OCI-LY1 (cell line): ENCODE results near the gene LMF1.

Experiments used
- H2AFZ ChIP-seq: fragments of 200-600 bp; sonication (generic), shearing (Covaris generic); 2 replicates; pipeline ENCODE4 v1.6.0; 2014; ENCODE audit warnings: antibody characterized with exemption, mild to moderate bottlenecking, low read length
- H3F3A ChIP-seq: fragments of 200-600 bp; sonication (generic), shearing (Covaris generic); 2 replicates; pipeline ENCODE4 v1.6.0; 2014; ENCODE audit warnings: mild to moderate bottlenecking, antibody characterized with exemption, low read length, moderate library complexity; ENCODE audit not compliant: insufficient read depth
- H3K27ac ChIP-seq: fragments of 200-600 bp; sonication (generic); 2 replicates; pipeline ENCODE4 v1.5.1; 2014; ENCODE audit warnings: low read length, mixed run types, mild to moderate bottlenecking, low read depth; ENCODE audit not compliant: poor library complexity, severe bottlenecking
- H3K27me3 ChIP-seq: fragments of 200-600 bp; sonication (generic); 2 replicates; pipeline ENCODE4 v1.6.0; 2014; ENCODE audit warnings: antibody characterized with exemption, mild to moderate bottlenecking, low read length, moderate library complexity; ENCODE audit not compliant: insufficient read depth
- H3K36me3 ChIP-seq: fragments of 200-600 bp; sonication (generic); 2 replicates; pipeline ENCODE4 v1.6.1; 2014; ENCODE audit warnings: mild to moderate bottlenecking, antibody characterized with exemption, low read length, moderate library complexity, mixed read lengths; ENCODE audit not compliant: insufficient read depth
- H3K4me1 ChIP-seq: fragments of 200-600 bp; sonication (generic); 2 replicates; pipeline ENCODE4 v1.5.1; 2014; ENCODE audit warnings: mild to moderate bottlenecking, low read length, moderate library complexity; ENCODE audit not compliant: insufficient read depth, severe bottlenecking
- H3K4me2 ChIP-seq: fragments of 200-600 bp; sonication (generic), shearing (Covaris generic); 2 replicates; pipeline ENCODE4 v1.6.1; 2014; ENCODE audit warnings: low read length
- H3K4me3 ChIP-seq: fragments of 200-600 bp; sonication (generic); 2 replicates; pipeline ENCODE4 v1.5.1; 2014; ENCODE audit warnings: low read length, low read depth, mild to moderate bottlenecking, mixed read lengths; ENCODE audit not compliant: poor library complexity, severe bottlenecking
- H3K79me2 ChIP-seq: fragments of 200-600 bp; shearing (Covaris generic); 2 replicates; pipeline ENCODE4 v1.6.1; 2016; ENCODE audit warnings: mixed run types, low read length, mixed read lengths; ENCODE audit not compliant: insufficient read depth
- H3K9ac ChIP-seq: fragments of 200-600 bp; sonication (generic), shearing (Covaris generic); 2 replicates; pipeline ENCODE4 v1.6.1; 2014; ENCODE audit warnings: mild to moderate bottlenecking, low read length, mixed read lengths
- H3K9me2 ChIP-seq: fragments of 200-600 bp; sonication (generic), shearing (Covaris generic); 2 replicates; pipeline ENCODE4 v1.6.1; 2014; ENCODE audit warnings: low read depth, mild to moderate bottlenecking, low read length, mixed read lengths
- H3K9me3 ChIP-seq: fragments of 200-600 bp; shearing (Covaris generic); 2 replicates; pipeline ENCODE4 v1.6.1; 2014; ENCODE audit warnings: low read length, mixed read lengths
- H4K20me1 ChIP-seq: fragments of 200-600 bp; sonication (generic), shearing (Covaris generic); 2 replicates; pipeline ENCODE4 v1.6.0; 2016; ENCODE audit warnings: mild to moderate bottlenecking, low read length; ENCODE audit not compliant: insufficient read depth
- EZH2 ChIP-seq: fragments of 200-600 bp; sonication (generic), shearing (Covaris generic); IDR thresholded peaks from 2 replicates; pipeline ENCODE4 v1.8.0; 2017; ENCODE audit warnings: borderline replicate concordance, mixed run types, mild to moderate bottlenecking, antibody characterized with exemption, low read length, moderate library complexity, mixed read lengths
- TF ChIP-seq, protein P1 (sequence below): fragments of 200-600 bp; sonication (generic), shearing (Covaris generic); IDR thresholded peaks from 2 replicates; pipeline ENCODE4 v1.5.1; 2017; ENCODE audit warnings: mild to moderate bottlenecking, antibody characterized with exemption, low read length, moderate library complexity, mixed read lengths

The LMF1 gene

GRCh38 chr16:999677-1000076 lies 28.9 kb upstream of the LMF1 start:
- H3F3A ChIP-seq = no peaks in the 10 kb centered on the region
- H3K27me3 ChIP-seq = peaks cover 5% of the 10 kb centered on the region
- H3K79me2 ChIP-seq = no peaks in the 10 kb centered on the region
- H3K9ac ChIP-seq = no peak overlapping the region
- H3K27ac ChIP-seq = no peak overlapping the region
- no peaks in the 10 kb centered on the region for H3K36me3 ChIP-seq
- H3K9me2 ChIP-seq = no peaks in the 10 kb centered on the region
- H3K4me3 ChIP-seq = no peak overlapping the region
- H2AFZ ChIP-seq = no peak overlapping the region
- TF ChIP-seq EZH2 = no peak
- TF ChIP-seq, protein P1, sequence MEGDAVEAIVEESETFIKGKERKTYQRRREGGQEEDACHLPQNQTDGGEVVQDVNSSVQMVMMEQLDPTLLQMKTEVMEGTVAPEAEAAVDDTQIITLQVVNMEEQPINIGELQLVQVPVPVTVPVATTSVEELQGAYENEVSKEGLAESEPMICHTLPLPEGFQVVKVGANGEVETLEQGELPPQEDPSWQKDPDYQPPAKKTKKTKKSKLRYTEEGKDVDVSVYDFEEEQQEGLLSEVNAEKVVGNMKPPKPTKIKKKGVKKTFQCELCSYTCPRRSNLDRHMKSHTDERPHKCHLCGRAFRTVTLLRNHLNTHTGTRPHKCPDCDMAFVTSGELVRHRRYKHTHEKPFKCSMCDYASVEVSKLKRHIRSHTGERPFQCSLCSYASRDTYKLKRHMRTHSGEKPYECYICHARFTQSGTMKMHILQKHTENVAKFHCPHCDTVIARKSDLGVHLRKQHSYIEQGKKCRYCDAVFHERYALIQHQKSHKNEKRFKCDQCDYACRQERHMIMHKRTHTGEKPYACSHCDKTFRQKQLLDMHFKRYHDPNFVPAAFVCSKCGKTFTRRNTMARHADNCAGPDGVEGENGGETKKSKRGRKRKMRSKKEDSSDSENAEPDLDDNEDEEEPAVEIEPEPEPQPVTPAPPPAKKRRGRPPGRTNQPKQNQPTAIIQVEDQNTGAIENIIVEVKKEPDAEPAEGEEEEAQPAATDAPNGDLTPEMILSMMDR = no peak
- H3K9me3 ChIP-seq = no peaks in the 10 kb centered on the region
- H3K4me1 ChIP-seq = no peaks in the 10 kb centered on the region
- H4K20me1 ChIP-seq = no peaks in the 10 kb centered on the region
- no peak overlapping the region for H3K4me2 ChIP-seq

DNA sequence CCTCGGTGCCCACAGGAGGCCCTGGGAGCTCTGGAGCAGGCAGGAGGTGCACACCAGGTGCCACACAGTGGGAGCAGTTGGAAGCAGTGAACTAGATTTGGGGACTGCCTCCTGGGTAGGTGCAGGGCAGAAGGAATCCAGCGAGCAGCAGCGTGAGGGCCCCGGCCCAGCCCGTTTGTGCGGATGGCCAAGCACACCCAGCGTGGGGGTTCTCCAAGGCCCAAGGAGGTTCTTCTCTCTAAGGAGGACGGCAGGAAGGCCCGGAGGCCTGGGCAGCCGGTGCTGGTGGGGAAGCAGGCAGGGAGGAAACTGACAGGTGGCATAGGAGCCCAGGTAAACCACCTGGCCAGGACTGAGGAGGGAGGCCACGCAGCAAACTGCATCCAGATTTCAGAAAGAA lies 27.8 kb upstream of the LMF1 start:
- Histone ChIP-seq H3K9me2 (no peaks in the 10 kb centered on the region), H3K27me3 (peaks cover 5% of the 10 kb centered on the region), H3K9ac (no peak overlapping the region), H3K4me3 (no peak overlapping the region), H3K4me1 (no peaks in the 10 kb centered on the region), H3K36me3 (no peaks in the 10 kb centered on the region), H3K9me3 (no peaks in the 10 kb centered on the region), H3K4me2 (no peak overlapping the region), H3F3A (no peaks in the 10 kb centered on the region), H4K20me1 (no peaks in the 10 kb centered on the region), H2AFZ (no peak overlapping the region), H3K27ac (no peak overlapping the region), H3K79me2 (no peaks in the 10 kb centered on the region)
- TF ChIP-seq EZH2 = no peak
- TF ChIP-seq, protein P1 = no peak

- H3K9me2 ChIP-seq = no peaks in the 10 kb centered on the region
- H3F3A ChIP-seq = no peaks in the 10 kb centered on the region
- no peak overlapping the region for H3K4me3 ChIP-seq
- H3K36me3 ChIP-seq = no peaks in the 10 kb centered on the region
- no peak overlapping the region for H2AFZ ChIP-seq
- H3K27me3 ChIP-seq = peaks cover 5% of the 10 kb centered on the region
- no peaks in the 10 kb centered on the region for H3K9me3 ChIP-seq
- H3K27ac ChIP-seq = no peak overlapping the region
- no peaks in the 10 kb centered on the region for H3K79me2 ChIP-seq
- no peak overlapping the region for H3K9ac ChIP-seq
- H3K4me1 ChIP-seq = no peaks in the 10 kb centered on the region
- no peak overlapping the region for H3K4me2 ChIP-seq
- TF ChIP-seq, protein P1 = no peak
- no peak for TF ChIP-seq EZH2
- no peaks in the 10 kb centered on the region for H4K20me1 ChIP-seq
These were observed 27.4 kb upstream of the LMF1 start for GRCh38 chr16:998211-998610.
